Uterus (tissue), 2 donors: Measurements from ENCODE around the gene RNU7-1.

Source experiments
- CTCF ChIP-seq, 4 experiments: fragments of 200-600 bp in 2 of 4; fragments of 450-650 bp in 2 of 4; sonication (generic) in 2 of 4; IDR thresholded peaks; one replicate each; pipeline ENCODE4 v1.5.1; 2016 to 2019; ENCODE audit warnings: antibody characterized with exemption in 4 of 4, mild to moderate bottlenecking in 2 of 4, moderate library complexity in 1 of 4
- POLR2A ChIP-seq, 2 donors: fragments of 450-650 bp; IDR thresholded peaks; one replicate each; pipeline ENCODE4 v1.6.1; 2016; ENCODE audit warnings: antibody characterized with exemption in 2 of 2, mild to moderate bottlenecking in 1 of 2, moderate library complexity in 1 of 2

DNA sequence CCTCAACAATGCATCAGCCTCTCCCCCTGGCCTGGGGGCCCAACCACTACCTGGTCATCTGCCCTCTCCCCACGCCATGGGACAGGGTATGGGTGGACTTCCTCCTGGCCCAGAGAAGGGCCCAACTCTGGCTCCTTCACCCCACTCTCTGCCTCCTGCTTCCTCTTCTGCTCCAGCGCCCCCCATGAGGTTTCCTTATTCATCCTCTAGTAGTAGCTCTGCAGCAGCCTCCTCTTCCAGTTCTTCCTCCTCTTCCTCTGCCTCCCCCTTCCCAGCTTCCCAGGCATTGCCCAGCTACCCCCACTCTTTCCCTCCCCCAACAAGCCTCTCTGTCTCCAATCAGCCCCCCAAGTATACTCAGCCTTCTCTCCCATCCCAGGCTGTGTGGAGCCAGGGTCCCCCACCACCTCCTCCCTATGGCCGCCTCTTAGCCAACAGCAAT is 7.4 kb upstream of the RNU7-1 start:
- no peak for TF ChIP-seq CTCF (IDR thresholded peaks at IDR 0.05)
- TF ChIP-seq POLR2A (IDR thresholded peaks at IDR 0.05) = no peak
